Measurements from ENCODE around the gene TRIOBP.

Gene TRIOBP

DNA sequence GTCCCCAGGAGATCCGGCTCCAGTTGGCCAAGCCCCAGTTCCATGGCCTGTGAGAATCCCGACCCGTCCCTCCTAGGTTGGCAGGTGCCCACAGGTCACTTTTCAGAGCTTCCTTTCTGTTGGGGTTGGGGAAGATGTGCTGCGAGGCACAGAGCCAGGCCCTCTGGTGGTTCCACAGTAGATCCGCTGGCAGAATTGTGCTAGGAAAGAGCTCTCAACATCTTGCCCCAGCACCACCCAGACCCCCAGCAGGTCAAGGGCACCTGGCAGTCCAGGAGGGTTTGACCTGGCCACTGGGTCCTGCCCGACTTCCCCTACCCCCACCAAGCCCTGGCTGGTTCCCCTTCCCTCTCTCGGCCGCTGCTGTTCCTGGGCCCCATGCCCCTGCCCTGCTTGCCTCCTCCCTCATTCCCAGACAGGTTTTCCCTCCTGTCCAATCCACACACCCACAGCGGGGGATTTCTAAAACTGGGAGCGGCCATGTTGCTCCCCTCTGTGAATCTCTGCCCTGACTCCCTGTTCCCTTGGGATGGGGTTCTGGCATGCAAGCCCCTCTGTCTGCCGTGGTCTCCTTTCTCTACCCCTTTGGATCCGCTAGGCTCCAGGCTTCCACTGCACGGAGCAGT lies 84.7 kb downstream of the TRIOBP start:
- H3K4me3 ChIP-seq (replicated peaks; ENCODE audit: low read depth, low read length), result no peak overlapping the region
- DNase-seq (ENCODE audit: low read depth), result no peak
- TF ChIP-seq, protein P1, sequence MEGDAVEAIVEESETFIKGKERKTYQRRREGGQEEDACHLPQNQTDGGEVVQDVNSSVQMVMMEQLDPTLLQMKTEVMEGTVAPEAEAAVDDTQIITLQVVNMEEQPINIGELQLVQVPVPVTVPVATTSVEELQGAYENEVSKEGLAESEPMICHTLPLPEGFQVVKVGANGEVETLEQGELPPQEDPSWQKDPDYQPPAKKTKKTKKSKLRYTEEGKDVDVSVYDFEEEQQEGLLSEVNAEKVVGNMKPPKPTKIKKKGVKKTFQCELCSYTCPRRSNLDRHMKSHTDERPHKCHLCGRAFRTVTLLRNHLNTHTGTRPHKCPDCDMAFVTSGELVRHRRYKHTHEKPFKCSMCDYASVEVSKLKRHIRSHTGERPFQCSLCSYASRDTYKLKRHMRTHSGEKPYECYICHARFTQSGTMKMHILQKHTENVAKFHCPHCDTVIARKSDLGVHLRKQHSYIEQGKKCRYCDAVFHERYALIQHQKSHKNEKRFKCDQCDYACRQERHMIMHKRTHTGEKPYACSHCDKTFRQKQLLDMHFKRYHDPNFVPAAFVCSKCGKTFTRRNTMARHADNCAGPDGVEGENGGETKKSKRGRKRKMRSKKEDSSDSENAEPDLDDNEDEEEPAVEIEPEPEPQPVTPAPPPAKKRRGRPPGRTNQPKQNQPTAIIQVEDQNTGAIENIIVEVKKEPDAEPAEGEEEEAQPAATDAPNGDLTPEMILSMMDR (IDR thresholded peaks at IDR 0.05; ENCODE audit: low read length, missing control alignments), result peak; percentile 29

DNA sequence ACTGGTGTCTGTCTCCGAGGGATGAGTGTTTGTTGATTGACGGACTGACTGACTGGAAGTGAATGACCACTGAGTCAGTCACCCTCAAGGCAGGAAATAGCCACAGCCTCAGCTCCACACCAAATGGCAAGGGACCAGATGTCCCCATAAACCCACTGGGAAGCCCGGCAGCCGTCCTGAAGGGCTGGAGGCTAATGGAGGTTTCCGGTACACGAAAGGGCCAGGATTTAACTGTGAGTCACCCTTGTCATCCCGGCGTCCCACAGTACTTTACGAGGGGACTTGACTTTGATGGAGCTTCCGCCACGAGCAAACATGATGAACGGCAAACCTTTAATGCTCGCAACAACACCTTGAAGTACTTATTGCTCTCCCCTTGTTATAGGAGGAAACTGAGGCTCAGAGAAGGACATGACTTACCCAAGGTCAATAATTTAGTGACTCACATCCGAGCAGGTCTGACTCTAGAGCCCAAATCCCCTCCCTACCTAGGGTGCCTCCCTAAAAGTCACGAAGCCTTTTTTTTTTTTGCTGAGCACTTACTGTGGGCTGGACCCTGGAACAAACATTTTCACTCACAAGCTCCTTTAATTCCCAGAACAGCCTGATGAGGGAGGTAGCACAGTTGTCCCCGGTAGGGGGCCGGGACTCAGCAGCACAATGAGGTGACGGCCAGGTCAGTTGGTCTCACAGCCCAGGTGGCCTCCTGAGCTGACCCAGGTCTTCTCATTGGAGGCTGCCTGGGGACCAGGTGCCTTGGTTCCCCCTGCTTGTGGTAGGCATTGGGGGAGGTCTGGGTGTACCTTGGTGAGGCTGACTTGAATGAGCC lies 85.7 kb downstream of the TRIOBP start:
- DNase-seq (ENCODE audit: low read depth), result no peak
- H3K4me3 ChIP-seq (replicated peaks; ENCODE audit: low read depth, low read length), result no peak overlapping the region
- TF ChIP-seq, protein P1 (IDR thresholded peaks at IDR 0.05; ENCODE audit: low read length, missing control alignments), result peak; percentile 2

DNA sequence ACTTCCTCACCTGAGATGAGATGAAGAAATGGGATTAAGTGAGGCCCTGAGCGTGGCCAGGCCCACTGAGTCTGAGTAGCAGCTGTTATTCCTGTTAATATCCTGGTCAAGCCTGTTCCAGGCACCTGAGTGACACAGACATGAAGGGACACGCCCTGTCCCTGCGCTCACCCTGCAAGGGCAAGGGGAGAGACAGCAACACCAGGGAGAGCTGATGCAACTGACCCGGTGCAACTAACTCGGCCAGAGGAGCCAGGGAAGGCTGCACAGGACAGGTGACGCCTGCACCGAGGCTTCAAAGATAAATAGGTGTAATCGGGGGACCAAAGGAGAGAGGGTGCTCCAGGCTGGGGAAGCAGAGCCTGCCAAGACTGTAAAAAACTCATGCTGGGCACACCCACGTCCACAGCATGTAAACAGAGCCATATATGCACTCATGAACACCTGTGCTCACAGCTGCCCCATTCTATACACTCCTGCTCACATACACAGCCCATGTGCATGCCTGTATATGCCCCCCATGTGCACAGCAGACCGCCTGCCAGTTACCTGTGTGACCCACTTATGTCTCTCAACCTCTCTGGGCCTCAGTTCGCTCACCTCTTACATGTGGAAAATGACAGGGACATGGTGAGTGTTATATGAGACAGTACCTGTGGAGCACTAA lies 88.1 kb downstream of the TRIOBP start:
- no peak overlapping the region for H3K4me3 ChIP-seq (replicated peaks; ENCODE audit: low read depth, low read length)
- TF ChIP-seq, protein P1 (IDR thresholded peaks at IDR 0.05; ENCODE audit: low read length, missing control alignments), result no peak
- DNase-seq (ENCODE audit: low read depth), result no peak

DNA sequence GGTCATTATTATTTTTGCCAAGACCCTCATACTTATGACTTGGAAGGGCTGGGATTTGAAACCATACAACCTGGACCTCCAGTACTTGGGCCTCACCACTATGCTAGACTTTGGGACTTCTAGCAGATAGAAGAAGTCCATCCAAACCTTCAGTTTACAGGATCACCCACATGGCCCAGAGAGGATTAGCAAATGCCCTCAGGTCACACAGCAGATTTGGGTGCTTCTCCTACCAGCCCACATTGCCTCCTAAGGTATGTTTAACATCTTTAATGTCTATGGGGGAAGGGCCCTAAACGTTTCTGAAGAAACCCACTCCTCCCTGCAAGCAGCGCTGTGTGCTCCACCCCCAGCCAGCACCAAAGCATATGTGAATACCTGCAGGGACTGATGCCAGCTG lies 93.4 kb downstream of the TRIOBP start:
- TF ChIP-seq, protein P1 (IDR thresholded peaks at IDR 0.05; ENCODE audit: low read length, missing control alignments), result no peak
- no peak for DNase-seq (ENCODE audit: low read depth)
- H3K4me3 ChIP-seq (replicated peaks; ENCODE audit: low read depth, low read length), result no peak overlapping the region

DNA sequence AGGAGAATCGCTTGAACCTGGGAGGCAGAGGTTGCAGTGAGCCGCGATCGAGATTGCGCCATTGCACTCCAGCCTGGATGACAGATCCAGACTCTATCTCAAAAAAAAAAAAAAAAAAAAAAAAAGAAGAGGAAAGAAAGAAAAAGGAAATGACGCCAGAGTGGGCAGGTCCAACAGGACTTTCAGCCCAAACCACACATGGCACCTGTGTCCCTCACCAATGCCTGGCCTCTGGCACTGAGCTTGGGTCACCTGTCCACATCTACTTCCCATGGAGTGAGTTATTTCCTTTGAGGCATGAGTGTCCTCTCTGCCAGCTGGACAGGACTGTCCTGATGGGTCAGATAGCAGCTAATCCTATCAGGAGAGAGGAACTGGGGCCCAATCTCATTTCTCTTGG lies 95.6 kb downstream of the TRIOBP start:
- DNase-seq (ENCODE audit: low read depth), result no peak
- H3K4me3 ChIP-seq (replicated peaks; ENCODE audit: low read depth, low read length), result no peak overlapping the region
- TF ChIP-seq, protein P1 (IDR thresholded peaks at IDR 0.05; ENCODE audit: low read length, missing control alignments), result no peak

DNA sequence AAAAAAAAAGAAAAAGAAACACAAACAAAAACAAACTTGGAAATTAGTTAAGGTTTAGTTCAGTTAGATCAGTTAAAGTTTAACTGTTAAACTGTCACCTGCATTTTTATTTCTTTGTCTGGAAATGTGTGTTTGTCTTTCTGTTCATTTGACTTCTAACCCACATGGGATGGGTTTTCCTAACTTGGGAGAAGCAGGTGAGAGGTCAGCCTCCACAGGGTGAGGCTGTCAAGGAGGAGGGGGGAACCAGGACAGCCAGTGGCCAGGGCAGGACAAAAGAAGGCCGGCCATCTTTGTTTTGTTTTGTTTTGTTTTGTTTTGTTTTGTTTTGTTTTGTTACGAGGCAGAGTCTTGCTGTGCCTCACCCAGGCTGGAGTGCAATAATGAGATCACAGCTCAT lies 97.5 kb downstream of the TRIOBP start:
- no peak for DNase-seq (ENCODE audit: low read depth)
- TF ChIP-seq, protein P1 (IDR thresholded peaks at IDR 0.05; ENCODE audit: low read length, missing control alignments), result no peak
- H3K4me3 ChIP-seq (replicated peaks; ENCODE audit: low read depth, low read length), result no peak overlapping the region

All from fibroblast of pulmonary artery (primary cell).